GM21619 (cell line): ENCODE measurements around the gene MACROD2.
"Not testable (repeated sequence)": the region's sequence is repeated elsewhere in the genome, so short reads cannot be mapped to it uniquely, and the experiment has no call there.

Source experiments
- ATAC-seq: cut with Tn5 transposase; IDR thresholded peaks from one replicate; pipeline ENCODE4 v1.9.1; 2021; ENCODE audit not compliant: unreplicated experiment

The MACROD2 gene

DNA sequence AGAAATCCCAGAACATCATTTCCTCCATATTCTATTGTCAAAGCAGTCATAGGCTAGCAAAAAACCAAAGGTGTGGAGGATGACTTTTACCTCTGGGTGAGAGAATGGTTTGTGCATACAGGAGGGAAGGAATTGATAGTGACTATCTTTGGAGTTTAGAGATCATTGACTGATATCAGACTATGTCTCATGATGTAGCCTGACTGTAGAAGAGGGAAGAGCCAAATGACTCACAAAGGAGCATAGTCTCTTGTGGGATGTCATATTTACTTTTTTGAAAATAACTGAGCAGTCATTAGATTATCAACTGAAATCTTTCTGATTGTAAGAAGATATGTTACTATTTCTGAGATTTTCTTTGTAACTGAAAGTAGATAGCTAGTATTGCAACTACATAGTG lies 183.6 kb downstream of the MACROD2 start:
- no peak for ATAC-seq

DNA sequence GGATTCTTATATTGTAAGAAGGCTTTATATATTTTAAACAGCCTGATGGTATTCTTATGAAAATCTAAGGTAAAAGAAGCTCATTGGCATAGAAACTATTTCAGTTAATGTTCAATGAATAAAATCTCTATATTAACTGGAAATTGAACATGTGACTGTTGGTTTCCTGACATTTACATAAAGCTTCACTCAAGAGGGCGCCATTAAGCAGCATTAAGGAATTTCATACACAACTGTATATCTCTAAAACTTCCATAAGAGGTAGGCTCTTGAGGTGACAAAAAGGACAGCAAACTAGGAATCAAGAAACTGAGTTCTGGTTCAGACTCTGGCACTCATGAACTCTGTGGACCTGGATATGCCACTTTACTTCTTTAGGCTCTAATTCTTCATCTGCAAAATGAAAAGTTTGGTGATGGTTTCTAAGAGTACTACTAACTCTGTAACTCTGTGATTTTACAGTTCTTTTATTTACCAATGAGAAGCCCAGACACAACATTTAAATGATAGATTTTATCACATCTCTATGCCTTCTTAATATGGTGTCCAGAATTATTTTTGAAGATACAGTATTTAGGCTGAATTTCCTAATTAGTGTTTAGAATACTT lies 194.6 kb downstream of the MACROD2 start:
- ATAC-seq = no peak

DNA sequence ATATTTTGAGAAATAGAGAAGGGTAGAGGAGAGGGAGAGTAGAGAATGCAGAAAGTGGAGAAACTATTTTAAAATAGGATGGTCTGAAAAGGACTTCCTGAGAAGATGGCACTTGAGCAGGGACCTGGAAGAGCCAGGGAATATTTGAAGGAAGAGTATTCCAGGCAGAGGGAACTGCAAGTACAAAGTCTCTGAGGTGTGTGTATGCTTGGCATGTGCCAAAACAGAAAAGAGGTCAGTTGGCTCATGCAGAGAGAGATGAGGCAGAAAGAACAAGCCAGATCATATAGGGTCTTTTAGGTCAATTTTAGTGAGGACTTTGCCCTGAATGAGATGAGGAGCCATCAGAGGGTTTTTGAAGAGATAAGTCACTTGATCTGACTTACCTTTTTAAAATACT lies 196.2 kb downstream of the MACROD2 start:
- no peak for ATAC-seq

DNA sequence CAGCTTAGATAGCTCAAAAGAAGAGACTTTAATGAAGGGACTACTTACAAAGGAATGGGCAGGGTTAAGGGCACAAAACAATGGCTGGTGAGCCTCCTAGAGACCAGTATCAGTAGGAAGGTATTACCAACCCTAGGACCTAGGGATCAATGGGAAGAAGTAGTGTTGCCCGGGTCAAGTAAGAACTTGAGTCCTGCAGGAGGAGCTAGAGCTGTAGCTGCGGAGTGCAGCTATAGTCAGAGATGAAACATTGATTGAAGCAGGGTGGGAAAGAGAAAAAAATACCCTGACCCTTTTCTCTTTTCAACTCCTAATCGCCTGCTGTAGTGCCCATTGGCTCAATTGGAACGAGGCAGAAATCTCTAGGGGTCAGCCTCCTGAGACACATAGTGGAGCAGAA lies 198.1 kb downstream of the MACROD2 start:
- no peak for ATAC-seq

DNA sequence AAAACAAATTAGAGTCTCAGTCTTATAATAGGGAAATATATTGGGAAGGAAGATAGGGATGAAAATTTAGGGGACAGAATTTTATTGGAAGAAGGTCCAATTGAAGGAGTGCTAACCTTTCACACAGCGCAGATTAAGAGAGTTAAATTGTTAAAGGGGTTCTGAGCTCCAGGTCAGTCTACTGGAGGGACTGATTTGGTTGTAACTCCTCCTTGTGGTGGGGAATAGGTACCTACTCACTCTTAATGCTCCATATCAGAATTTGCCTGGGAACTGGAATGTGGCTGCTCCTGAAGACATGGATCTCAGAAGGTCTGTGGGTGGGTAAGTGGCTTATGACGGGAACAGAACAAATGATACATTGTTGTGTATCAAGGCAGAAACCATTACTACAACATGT lies 198.6 kb downstream of the MACROD2 start:
- no peak for ATAC-seq

DNA sequence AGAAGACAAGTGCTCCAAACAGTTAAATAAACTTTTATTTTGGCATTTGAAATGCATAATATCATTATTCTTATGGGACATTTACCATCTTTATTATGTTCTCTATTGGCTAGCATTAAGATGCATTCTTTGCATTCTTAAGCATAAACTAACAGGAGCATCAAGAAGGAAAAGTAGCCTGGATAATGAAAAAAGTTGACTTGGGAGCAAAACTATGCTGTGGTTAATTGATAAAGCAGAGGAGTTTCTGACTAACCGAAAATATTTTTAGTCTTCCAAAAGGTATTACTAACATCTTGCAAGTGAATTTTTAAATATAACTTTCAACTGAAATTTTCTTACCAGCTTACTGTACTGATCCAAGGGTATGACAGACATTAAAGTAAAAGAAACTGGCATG lies 201.8 kb downstream of the MACROD2 start:
- ATAC-seq = no peak

DNA sequence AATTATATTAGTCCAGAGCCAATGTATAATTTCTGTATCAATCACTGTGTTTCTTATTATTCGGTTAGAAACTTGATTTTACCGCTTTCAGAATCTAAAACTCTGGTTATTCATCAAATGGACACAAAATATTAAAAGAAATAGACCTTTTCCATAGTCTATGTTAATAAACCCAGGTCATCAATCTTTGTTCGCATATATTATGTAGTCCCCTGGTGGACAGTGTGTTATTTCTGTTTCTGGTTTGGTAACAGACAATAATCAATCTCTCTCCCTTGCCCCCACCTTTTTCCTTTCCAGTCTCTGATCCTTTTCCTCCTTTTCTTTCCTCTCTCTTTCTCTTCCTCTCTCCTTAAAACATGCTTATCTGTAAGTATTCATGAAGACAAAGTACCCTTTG lies 203.1 kb downstream of the MACROD2 start:
- ATAC-seq = no peak

DNA sequence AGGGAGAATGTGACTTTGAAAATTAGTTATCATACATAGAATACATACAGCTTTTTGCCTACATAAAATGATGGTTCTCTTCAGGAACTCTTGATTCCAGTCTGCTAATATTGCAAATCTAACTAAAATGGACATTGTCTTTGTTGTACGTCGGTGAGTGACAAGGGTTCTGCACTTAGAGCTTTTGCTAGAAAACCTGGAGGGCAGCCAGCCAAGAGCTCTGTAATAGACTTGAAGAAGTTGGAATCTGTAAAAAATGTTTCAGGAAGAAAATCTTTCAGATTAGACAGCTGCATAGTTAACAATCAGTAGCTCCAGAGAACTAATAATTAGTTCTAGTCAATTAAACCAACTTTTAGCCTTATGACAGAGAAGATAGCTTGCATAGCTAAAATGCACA lies 203.8 kb downstream of the MACROD2 start:
- ATAC-seq = no peak

DNA sequence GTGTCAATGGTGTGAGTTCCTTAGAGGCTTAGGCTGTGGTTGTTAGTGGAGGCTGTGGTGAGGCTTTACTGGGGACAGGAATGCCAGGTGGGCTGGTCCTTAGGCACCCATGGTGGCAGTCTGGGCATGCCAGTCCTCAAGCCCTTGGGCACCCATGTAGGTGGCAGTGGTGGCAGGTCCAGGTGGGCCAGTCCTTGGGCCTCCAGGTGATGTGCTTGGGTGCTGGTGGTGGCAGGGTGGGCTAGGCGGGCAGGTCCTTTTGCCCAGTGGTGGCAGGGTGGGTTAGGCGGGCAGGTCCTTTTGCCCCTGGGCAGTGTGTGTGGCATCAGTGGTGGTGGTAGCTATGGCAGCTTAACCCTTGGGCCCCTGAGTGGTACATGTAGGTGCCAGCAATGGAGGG lies 208.3 kb downstream of the MACROD2 start:
- no peak for ATAC-seq

DNA sequence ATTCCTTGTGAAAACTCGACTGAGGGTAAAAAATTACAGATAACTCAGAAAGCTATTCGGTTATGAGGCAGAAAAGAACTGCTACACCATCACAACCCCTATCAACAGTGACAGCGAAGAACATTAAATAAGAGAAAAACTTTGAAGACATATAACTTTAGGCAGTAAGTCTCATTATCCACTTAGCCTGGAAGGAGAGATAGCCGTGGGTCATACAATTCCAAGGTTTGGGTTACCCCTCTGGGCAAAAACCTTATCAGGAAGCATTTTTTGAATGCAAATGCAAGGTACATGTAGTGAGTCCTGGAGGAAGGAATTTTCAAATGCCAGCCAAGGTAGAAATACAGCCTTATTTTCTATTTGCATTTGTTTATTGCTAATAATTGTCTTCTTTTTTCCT lies 212.3 kb downstream of the MACROD2 start:
- no peak for ATAC-seq

DNA sequence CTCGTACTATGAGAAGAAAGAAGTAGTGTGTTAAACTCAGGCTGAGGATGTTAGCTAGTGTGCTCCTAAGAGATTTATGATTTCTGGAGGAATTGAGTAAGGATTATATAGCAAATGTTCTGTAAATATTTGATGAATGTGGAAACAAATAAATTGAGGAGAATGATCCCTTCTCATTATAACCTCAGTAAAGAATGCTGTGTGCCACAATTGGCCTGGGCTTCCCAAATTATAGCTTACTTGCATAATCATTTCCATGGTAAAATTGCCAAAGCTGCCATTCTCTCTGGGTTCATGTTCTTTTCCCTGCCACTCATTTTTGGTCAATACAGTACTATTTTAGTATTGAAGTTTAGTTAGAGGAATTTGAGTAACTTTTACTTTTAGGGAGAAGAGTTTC lies 213.6 kb downstream of the MACROD2 start:
- ATAC-seq = no peak

DNA sequence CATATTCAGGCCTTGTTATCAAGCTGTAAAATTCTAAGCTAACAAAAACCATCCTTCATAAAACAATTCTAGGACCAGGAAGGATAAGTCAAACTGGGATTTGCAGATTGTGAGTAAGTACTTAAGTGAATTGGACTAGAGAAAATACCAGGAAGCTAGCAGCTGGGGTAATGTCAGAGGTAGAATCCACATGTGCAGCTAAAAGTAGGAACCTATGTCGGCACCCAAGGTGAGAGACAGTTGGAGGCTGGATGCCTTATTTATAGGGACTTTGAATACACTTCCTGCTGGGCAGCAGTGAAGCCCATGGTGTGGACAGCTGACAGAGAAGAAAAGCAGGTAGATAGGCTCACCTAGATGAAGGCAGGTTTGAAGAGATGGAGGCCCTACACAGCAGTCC lies 214.8 kb downstream of the MACROD2 start:
- ATAC-seq = no peak

DNA sequence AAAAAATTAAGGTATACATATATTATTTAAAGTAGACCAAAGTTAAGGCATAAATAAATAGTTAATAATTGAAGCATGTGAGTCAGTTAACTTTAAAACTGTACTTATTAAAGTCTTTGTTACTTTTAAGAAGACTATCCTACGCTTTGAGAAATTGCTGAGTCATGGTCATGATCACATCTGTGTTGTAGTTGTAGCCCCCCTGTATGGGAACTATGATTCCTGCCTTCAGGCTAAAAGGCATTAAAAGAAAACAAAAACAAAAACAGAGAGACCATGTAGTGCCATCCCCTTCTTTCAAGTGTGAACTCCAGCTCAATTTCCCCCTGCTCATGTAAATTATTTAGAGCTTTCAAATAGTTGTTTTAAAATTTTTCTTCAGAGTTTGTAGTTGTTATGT lies 218.7 kb downstream of the MACROD2 start:
- ATAC-seq = no peak

DNA sequence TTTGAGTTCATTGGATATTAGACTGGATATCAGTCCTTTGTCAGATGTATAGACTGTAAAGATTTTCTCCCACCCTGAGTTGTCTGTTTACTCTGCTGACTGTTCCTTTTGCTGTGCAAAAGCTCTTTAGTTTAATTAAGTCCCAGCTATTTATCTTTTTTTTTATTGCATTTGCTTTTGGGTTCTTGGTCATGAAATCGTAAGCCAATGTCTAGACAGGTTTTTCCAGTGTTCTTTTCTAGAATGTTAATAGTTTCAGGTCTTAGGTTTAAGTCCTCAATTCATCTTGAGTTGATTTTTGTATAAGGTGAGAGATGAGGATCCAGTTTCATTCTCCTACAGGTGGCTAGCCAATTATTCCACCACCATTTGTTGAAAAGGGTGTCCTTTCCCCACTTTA lies 220.6 kb downstream of the MACROD2 start:
- not testable (repeated sequence) for ATAC-seq

DNA sequence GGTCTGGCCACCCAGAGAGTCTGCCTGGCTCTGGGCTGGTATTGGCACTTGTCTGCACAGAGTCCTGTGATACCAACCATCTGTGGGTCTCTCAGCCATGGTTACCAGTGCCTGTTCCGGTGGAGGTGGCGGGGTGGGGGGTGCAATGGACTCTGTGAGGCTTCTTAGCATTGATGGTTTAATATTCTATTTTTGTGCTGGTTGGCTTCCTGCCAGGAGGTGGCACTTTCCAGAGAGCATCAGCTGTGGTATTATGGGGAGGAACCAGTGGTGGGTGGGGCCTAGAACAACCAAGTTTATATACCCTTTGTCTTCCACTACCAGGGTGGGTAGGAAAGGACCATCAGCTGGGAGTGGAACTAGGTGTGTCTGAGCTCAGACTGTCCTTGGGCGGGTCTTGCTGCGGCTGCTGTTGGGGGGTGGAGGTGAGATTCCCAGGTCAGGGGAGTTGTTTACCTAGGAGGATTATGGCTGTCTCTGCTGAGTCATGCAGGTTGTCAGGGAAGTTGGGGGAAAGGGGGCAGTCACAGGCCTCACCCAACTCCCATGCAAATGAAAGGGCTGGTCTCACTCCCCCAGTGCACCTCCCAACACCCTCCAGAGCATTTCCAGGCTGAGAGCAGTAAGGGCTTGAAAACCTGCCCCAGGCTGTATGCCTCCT lies 224.6 kb downstream of the MACROD2 start:
- no peak for ATAC-seq

DNA sequence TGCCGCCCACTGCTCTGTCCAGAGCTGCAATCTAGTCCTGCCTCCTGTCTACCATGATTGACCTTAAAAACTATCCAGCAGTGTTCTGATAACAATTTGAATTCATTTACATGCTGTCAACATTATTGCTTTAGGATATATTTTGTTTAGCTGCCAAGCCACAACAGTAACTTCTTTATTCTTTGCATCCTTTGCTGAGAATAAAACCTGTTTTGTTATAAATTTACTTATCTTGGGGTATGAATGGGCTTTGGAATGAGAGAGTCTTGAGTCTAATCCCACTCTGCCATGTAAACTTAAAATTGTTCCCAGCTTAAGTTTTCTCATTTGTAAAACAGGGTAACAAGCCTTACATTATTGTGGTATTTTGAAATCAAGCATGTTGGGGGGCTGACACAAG lies 225.7 kb downstream of the MACROD2 start:
- no peak for ATAC-seq

DNA sequence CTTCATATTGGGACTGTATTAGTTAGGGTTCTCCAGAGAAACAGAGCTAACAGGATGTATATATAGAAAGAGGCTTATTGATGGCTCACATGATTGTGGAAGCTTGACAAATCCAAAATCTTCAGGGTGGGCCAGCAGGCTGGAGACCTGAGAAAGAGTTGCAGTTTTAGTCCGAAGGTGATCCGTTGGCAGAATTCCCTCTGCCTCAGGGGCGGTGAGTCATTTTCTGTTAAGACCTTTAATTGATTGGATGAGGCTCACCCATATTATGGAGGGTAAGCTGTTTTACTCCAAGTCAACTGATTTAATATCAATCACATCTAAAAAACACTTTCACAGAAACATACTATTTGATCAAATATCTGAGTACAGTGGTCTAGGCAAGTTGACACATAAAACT lies 228.5 kb downstream of the MACROD2 start:
- no peak for ATAC-seq

DNA sequence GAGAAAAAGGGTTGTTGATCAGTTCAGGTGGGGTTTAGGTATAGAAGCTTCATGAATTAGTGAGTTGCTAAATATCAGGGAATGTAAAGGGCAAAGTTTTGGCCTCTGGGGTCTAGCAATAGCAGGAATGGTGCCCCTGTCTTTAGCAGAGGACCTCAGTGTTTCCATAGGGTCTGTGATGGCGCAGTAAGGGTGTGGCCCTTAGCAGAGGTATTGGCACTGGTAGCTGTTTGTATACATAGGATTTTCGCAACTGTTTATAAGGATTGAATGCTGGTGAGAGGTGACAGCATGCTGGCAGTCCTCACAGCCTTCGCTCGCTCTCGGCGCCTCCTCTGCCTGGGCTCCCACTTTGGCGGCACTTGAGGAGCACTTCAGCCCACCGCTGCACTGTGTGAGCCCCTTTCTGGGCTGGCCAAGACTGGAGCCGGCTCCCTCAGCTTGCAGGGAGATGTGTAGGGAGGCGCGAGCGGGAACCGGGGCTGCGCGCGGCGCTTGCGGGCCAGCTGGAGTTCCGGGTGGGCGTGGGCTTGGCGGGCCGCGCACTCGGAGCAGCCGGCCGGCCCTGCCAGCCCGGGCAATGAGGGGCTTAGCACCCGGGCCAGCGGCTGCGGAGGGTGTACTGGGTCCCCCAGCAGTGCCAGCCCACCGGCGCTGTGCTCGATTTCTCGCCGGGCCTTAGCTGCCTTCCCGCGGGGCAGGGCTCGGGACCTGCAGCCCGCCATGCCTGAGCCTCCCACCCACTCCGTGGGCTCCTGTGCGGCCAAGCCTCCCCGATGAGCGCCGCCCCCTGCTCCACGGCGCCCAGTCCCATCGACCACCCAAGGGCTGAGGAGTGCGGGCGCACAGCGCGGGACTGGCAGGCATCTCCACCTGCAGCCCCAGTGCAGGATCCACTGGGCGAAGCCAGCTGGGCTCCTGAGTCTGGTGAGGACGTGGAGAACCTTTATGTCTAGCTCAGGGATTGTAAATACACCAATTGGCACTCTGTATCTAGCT lies 231.0 kb downstream of the MACROD2 start:
- ATAC-seq = not testable (repeated sequence)

DNA sequence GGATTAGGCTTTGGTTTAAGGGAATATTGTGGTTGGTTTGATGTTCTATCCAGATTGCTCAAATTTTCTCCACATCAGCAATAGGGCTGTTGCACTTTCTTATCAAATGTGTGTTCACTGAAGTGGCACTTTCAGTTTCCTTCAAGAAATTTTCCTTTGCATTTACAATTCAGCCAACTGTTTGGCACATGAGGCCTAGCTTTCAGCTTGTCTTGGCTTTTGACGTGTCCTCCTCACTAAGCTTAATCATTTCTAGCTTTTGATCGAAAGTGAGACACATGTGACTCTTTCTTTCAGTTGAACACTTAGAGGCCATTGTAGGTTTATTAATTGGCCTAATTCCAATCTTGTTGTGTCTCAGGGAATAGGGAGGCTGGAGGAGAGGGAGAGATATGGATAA lies 237.3 kb downstream of the MACROD2 start:
- ATAC-seq = peak; percentile 65

DNA sequence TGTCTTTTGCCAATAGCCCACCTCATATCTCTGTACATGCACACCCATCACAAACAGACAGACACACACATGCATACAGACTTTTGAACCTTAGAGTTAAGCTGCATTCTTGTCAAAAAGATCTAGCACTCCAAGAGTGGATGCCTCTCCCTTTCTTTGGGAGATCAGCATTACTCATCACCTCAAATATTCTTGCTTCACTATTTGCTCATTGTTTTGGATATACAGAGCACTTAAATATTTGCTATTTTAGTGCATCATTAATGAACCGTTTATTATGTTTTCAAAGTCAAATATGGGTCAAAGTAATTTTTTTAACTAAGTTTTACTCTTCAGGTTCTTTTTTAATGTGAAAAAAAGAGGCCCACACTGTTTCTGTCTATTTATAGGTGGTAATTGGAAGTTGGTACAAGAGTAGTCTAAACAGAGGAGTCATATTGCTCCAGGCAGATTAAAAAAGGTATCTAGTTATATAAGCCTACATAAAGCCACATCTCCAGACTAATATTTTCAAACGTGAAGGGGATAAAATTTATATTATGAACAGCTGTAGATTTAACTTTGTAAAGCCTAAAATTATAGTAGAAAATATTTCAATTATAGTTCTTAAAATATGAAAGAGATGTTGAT lies 239.5 kb downstream of the MACROD2 start:
- no peak for ATAC-seq

DNA sequence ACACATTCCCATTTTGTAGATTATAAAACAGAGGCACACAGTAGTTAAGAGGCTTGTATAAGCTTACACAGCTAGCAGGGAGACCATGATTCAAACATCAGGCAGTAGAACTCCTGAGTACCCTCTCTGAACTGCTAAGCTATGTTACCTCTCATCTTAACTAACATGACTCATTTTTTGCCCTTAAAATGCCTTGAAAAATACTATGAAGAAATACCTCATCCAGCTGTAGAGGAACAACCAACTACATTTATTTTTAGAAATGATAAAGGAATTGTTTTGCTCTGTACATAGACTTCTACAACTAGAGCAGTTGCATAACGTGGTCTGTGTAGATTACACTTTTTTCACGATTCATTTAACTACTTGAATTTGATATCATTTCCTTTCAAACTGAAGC lies 240.0 kb downstream of the MACROD2 start:
- ATAC-seq = no peak
